Measurements from ENCODE around the gene PLCB1. TPM values are rescaled to one million over a fixed set of nuclear protein-coding genes. Genes with fewer than 3 reads are reported as not detected.

PLCB1 gene
- total RNA-seq, 1 experiment from 2014 or later, result 4.4 TPM

GRCh38 chr20:8196096-8196495, 64.0 kb downstream of the PLCB1 start:
- intact Hi-C loops (cut with micrococcal nuclease), result no loop called here
- no peak overlapping the region for H2AFZ ChIP-seq (ENCODE audit: low read length)
- no peaks in the 10 kb centered on the region for H4K20me1 ChIP-seq (ENCODE audit: low read length)
- H3K36me3 ChIP-seq (ENCODE audit: low read depth, low read length), result no peaks in the 10 kb centered on the region
- CTCF ChIA-PET, result no interaction called here
- no peaks in the 10 kb centered on the region for H3K4me1 ChIP-seq (ENCODE audit: insufficient read depth, low read length)
- no peak overlapping the region for H3K4me3 ChIP-seq (ENCODE audit: low read length)
- no peak for ATAC-seq
- H3K9me3 ChIP-seq (ENCODE audit: low read length), result no peaks in the 10 kb centered on the region
- DNase-seq, result no peak
- no peak overlapping the region for H3K27ac ChIP-seq (ENCODE audit: low read length)
- peaks cover 7% of the 10 kb centered on the region; the same call in 1 of the 2 replicates for H3K27me3 ChIP-seq (ENCODE audit: low read length)
- no peak overlapping the region for H3K9ac ChIP-seq (ENCODE audit: low read length)
- TF ChIP-seq CTCF (conservative IDR thresholded peaks at IDR 0.05; ENCODE audit: low read depth, low read length), result no peak
- no peak overlapping the region for H3K4me2 ChIP-seq (ENCODE audit: low read length)
- H3K79me2 ChIP-seq (ENCODE audit: low read length), result no peaks in the 10 kb centered on the region
- H3K9me2 ChIP-seq (replicated peaks; ENCODE audit: low read length), result no peaks in the 10 kb centered on the region
- no TSS peak for BruUV-seq (replicated peaks)
- H3F3A ChIP-seq (ENCODE audit: low read length, unreplicated experiment), result no peaks in the 10 kb centered on the region
- POLR2A ChIA-PET (ENCODE audit: unreplicated experiment), result no interaction called here

GRCh38 chr20:8200220-8200619, 68.2 kb downstream of the PLCB1 start:
- intact Hi-C loops (cut with micrococcal nuclease), result no loop called here
- no peaks in the 10 kb centered on the region for H3K4me1 ChIP-seq (ENCODE audit: insufficient read depth, low read length)
- H3K9me2 ChIP-seq (replicated peaks; ENCODE audit: low read length), result no peaks in the 10 kb centered on the region
- H3K9me3 ChIP-seq (ENCODE audit: low read length), result no peaks in the 10 kb centered on the region
- peaks cover 15% of the 10 kb centered on the region; the same call in 1 of the 2 replicates for H3K27me3 ChIP-seq (ENCODE audit: low read length)
- no peak overlapping the region for H3K4me3 ChIP-seq (ENCODE audit: low read length)
- no peaks in the 10 kb centered on the region for H3K36me3 ChIP-seq (ENCODE audit: low read depth, low read length)
- H3K4me2 ChIP-seq (ENCODE audit: low read length), result no peak overlapping the region
- no TSS peak for BruUV-seq (replicated peaks)
- no peak overlapping the region for H3K27ac ChIP-seq (ENCODE audit: low read length)
- DNase-seq (no peak), ATAC-seq (no peak)
- H4K20me1 ChIP-seq (ENCODE audit: low read length), result no peaks in the 10 kb centered on the region
- H3K9ac ChIP-seq (ENCODE audit: low read length), result no peak overlapping the region
- no peaks in the 10 kb centered on the region for H3K79me2 ChIP-seq (ENCODE audit: low read length)
- POLR2A ChIA-PET (ENCODE audit: unreplicated experiment), result no interaction called here
- CTCF ChIA-PET, result no interaction called here
- TF ChIP-seq EZH2phosphoT487 (IDR thresholded peaks at IDR 0.05; ENCODE audit: borderline replicate concordance, low read length), result no peak
- no peaks in the 10 kb centered on the region for H3F3A ChIP-seq (ENCODE audit: low read length, unreplicated experiment)
- no peak overlapping the region for H2AFZ ChIP-seq (ENCODE audit: low read length)

- Histone ChIP-seq H2AFZ (ENCODE audit: low read length) (no peak overlapping the region), H3K9ac (ENCODE audit: low read length) (no peak overlapping the region), H3K4me2 (ENCODE audit: low read length) (no peak overlapping the region), H3F3A (ENCODE audit: low read length, unreplicated experiment) (no peaks in the 10 kb centered on the region), H3K27ac (ENCODE audit: low read length) (no peak overlapping the region), H3K36me3 (ENCODE audit: low read depth, low read length) (no peaks in the 10 kb centered on the region), H3K4me3 (ENCODE audit: low read length) (no peak overlapping the region), H3K79me2 (ENCODE audit: low read length) (no peaks in the 10 kb centered on the region), H3K27me3 (ENCODE audit: low read length) (peaks cover 13% of the 10 kb centered on the region; the same call in 1 of the 2 replicates), H3K4me1 (ENCODE audit: insufficient read depth, low read length) (peaks cover 13% of the 10 kb centered on the region), H3K9me2 (replicated peaks; ENCODE audit: low read length) (no peaks in the 10 kb centered on the region), H3K9me3 (ENCODE audit: low read length) (no peaks in the 10 kb centered on the region), H4K20me1 (ENCODE audit: low read length) (no peaks in the 10 kb centered on the region)
- no TSS peak for BruUV-seq (replicated peaks)
- POLR2A ChIA-PET (ENCODE audit: unreplicated experiment), result no interaction called here
- DNase-seq, result no peak
- CTCF ChIA-PET, result no interaction called here
- intact Hi-C loops (cut with micrococcal nuclease), result no loop called here
- no peak for ATAC-seq
- TF ChIP-seq EZH2 (IDR thresholded peaks at IDR 0.05; ENCODE audit: low read length, unreplicated experiment) (no peak), EZH2phosphoT487 (IDR thresholded peaks at IDR 0.05; ENCODE audit: borderline replicate concordance, low read length) (no peak), CTCF (conservative IDR thresholded peaks at IDR 0.05; ENCODE audit: low read depth, low read length) (no peak)
Measured at GRCh38 chr20:8203366-8203765, 71.3 kb downstream of the PLCB1 start.

All from PC-3 (cell line).